ENCODE measurements around the gene SPEF2. TPM values are rescaled to one million over a fixed set of nuclear protein-coding genes. Genes with fewer than 3 reads are reported as not detected.

Gene SPEF2
- total and polyA plus RNA-seq, 9 of the 15 experiments (the other 6 are each of a cell fraction or from before 2014, with no cell fraction given), result 0.11 to 0.62 (median 0.20) TPM; not detected in 2

GRCh38 chr5:35765921-35766320, 148.3 kb downstream of the SPEF2 start:
- no peak overlapping the region for H2AFZ ChIP-seq (ENCODE audit: low read depth, low read length)
- ATAC-seq (no peak), DNase-seq (ENCODE audit: extremely low read depth in 1 of 4, low spot score in 3 of 4) (no peak), FAIRE-seq (no peak)
- no peak for TF ChIP-seq JUNB (CRISPR knock-in tag; conservative IDR thresholded peaks at IDR 0.05)
- TF ChIP-seq E2F4 (CRISPR knock-in tag; IDR thresholded peaks at IDR 0.05; ENCODE audit: low read depth), result no peak
- no peak for TF ChIP-seq NR4A1 (CRISPR knock-in tag; IDR thresholded peaks at IDR 0.05)
- no peak for TF ChIP-seq NR4A1 (tag; IDR thresholded peaks at IDR 0.05)
- TF ChIP-seq TAF1 (IDR thresholded peaks at IDR 0.05; ENCODE audit: control insufficient read depth, extremely low read depth, insufficient read depth, low read length, severe bottlenecking), result no peak
- ChIA-PET CTCF (ENCODE audit: low intra/inter-chr PET ratio) (no interaction called here), POLR2A (no interaction called here)
- no peaks in the 10 kb centered on the region for H3K4me1 ChIP-seq (replicated peaks in 1 of 2; ENCODE audit: control insufficient read depth in 2 of 2, insufficient read depth in 2 of 2, low read length in 2 of 2)
- no peaks in the 10 kb centered on the region for H3K9me3 ChIP-seq (replicated peaks; ENCODE audit: control insufficient read depth, insufficient read depth, low read depth, low read length)
- no peak overlapping the region for H3K27ac ChIP-seq (ENCODE audit: extremely low read depth, low read depth, low read length)
- H3K36me3 ChIP-seq (ENCODE audit: control insufficient read depth, insufficient read depth, low read length), result no peaks in the 10 kb centered on the region
- intact Hi-C loops (cut with micrococcal nuclease), result no loop called here
- WGBS (ENCODE audit: insufficient coverage, low coverage, missing lambda C conversion rate), result 0% methylated on average over 1 of the region's 1 CpG
- no peaks in the 10 kb centered on the region for H3K79me2 ChIP-seq (ENCODE audit: control insufficient read depth, insufficient read depth, low read length)
- no peak overlapping the region for H3K4me2 ChIP-seq (ENCODE audit: insufficient read depth, low read length)
- no peak overlapping the region for H3K4me3 ChIP-seq
- no peaks in the 10 kb centered on the region for H3K9me1 ChIP-seq (ENCODE audit: control insufficient read depth, insufficient read depth, low read length)
- no peaks in the 10 kb centered on the region for H4K20me1 ChIP-seq (replicated peaks; ENCODE audit: control insufficient read depth, insufficient read depth, low read length)
- no peak overlapping the region for H3K9ac ChIP-seq (ENCODE audit: insufficient read depth in 1 of 2, low read depth in 2 of 2, low read length in 2 of 2)
- in situ Hi-C loops (cut with MboI), result no loop called here
- no peaks in the 10 kb centered on the region for H3K27me3 ChIP-seq (ENCODE audit: control insufficient read depth in 2 of 2, insufficient read depth in 2 of 2, low read length in 2 of 2)
- no TSS peak for BruUV-seq (replicated peaks)

DNA sequence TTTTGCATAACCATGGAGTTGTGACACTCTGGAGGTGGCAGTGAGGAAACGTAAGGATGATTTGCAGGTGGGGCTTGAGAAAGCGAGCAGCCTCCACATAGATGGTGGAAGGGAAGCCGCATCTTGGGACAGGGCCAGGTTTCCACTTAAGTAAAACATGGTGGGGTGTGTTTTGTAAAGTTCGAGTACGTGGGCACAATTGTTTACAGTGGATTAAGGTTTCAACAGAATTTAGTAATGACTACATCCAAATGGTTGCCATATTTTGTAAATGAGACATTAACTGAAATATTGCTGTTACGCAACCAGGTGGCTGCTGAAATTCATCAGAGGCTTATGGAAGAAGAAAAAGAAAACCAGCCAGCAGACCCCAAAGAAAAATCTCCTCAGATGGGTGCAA, 153.6 kb downstream of the SPEF2 start:
- Histone ChIP-seq H3K27me3 (ENCODE audit: control insufficient read depth in 2 of 2, insufficient read depth in 2 of 2, low read length in 2 of 2) (no peaks in the 10 kb centered on the region), H3K4me2 (ENCODE audit: insufficient read depth, low read length) (no peak overlapping the region), H3K9ac (ENCODE audit: insufficient read depth in 1 of 2, low read depth in 2 of 2, low read length in 2 of 2) (no peak overlapping the region), H3K9me3 (replicated peaks; ENCODE audit: control insufficient read depth, insufficient read depth, low read depth, low read length) (no peaks in the 10 kb centered on the region), H3K27ac (ENCODE audit: extremely low read depth, low read depth, low read length) (no peak overlapping the region), H3K79me2 (ENCODE audit: control insufficient read depth, insufficient read depth, low read length) (no peaks in the 10 kb centered on the region), H3K9me1 (ENCODE audit: control insufficient read depth, insufficient read depth, low read length) (no peaks in the 10 kb centered on the region), H3K4me3 (no peak overlapping the region), H3K36me3 (ENCODE audit: control insufficient read depth, insufficient read depth, low read length) (no peaks in the 10 kb centered on the region), H4K20me1 (replicated peaks; ENCODE audit: control insufficient read depth, insufficient read depth, low read length) (no peaks in the 10 kb centered on the region), H3K4me1 (replicated peaks in 1 of 2; ENCODE audit: control insufficient read depth in 2 of 2, insufficient read depth in 2 of 2, low read length in 2 of 2) (no peaks in the 10 kb centered on the region), H2AFZ (ENCODE audit: low read depth, low read length) (no peak overlapping the region)
- no TSS peak for BruUV-seq (replicated peaks)
- DNase-seq (ENCODE audit: extremely low read depth in 1 of 4, low spot score in 3 of 4) (no peak), ATAC-seq (no peak), FAIRE-seq (no peak)
- CTCF ChIA-PET (ENCODE audit: low intra/inter-chr PET ratio), result no interaction called here
- in situ Hi-C loops (cut with MboI) (no loop called here), intact Hi-C loops (cut with micrococcal nuclease) (no loop called here)
- TF ChIP-seq CXXC5 (CRISPR knock-in tag; IDR thresholded peaks at IDR 0.05) (no peak), CEBPG (CRISPR knock-in tag; IDR thresholded peaks at IDR 0.05) (no peak), CEBPG (tag; conservative IDR thresholded peaks at IDR 0.05 in 1 of 2, IDR thresholded peaks at IDR 0.05 in 1 of 2) (0 out of 4 replicates have a peak, but pooled peaks of 1 of the 2 experiments have one; percentile 27)
- WGBS (ENCODE audit: insufficient coverage, low coverage, missing lambda C conversion rate), result 0% methylated on average over 6 of the region's 6 CpGs
- POLR2A ChIA-PET, result no interaction called here
